ENCODE measurements around the gene APOBEC3A.

DNA sequence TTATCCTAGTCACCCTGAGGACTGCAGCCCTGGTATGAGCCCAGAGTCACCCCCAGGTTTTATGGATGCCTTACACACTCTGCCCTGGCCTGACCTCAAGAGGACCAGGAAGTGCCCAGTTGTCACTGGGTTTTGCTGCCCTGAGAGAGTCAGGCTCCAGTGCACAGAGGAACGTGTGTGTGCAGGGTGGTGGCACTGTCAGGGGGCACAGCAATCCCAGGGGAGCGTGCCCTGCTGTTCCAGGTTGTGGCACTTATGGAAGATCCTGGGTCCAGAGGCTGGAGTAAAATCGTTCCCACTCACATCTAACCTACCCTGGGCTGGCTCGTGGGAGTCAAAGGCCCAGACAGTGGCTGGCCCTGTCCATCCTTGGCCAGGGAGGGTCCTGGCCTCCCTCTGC, 7.6 kb downstream of the APOBEC3A start:
- no peak for TF ChIP-seq EP300 (IDR thresholded peaks at IDR 0.05)
- TF ChIP-seq POLR2A (IDR thresholded peaks at IDR 0.05), result no peak
- TF ChIP-seq CTCF (IDR thresholded peaks at IDR 0.05), result no peak
